GM21825 (cell line): ENCODE measurements around the gene MYO3B.
A peak's percentile ranks its signal among the peaks of the same experiment; 100 is the strongest.
"Not testable (repeated sequence)": the region's sequence is repeated elsewhere in the genome, so short reads cannot be mapped to it uniquely, and the experiment has no call there.

Experiments
- ATAC-seq: cut with Tn5 transposase; IDR thresholded peaks from one replicate; pipeline ENCODE4 v1.9.1; 2021; ENCODE audit warnings: mild to moderate bottlenecking, moderate library complexity; ENCODE audit not compliant: unreplicated experiment

Gene MYO3B

GRCh38 chr2:170674282-170674681 lies 496.3 kb downstream of the MYO3B start:
- not testable (repeated sequence) for ATAC-seq

- ATAC-seq = no peak
Observed at GRCh38 chr2:170675701-170676100, 497.8 kb downstream of the MYO3B start.

- ATAC-seq = no peak
Observed at GRCh38 chr2:170679607-170680079, 501.7 kb downstream of the MYO3B start.

- ATAC-seq = peak; percentile 80
Observed at GRCh38 chr2:170680172-170680941, 502.4 kb downstream of the MYO3B start.

GRCh38 chr2:170681311-170681710 lies 503.4 kb downstream of the MYO3B start:
- no peak for ATAC-seq

- ATAC-seq = no peak
Observed at GRCh38 chr2:170685591-170685990, 507.6 kb downstream of the MYO3B start.

- ATAC-seq = no peak
Observed at GRCh38 chr2:170689481-170689880, 511.5 kb downstream of the MYO3B start.

- ATAC-seq = no peak
Observed at GRCh38 chr2:170690640-170691039, 512.7 kb downstream of the MYO3B start.

GRCh38 chr2:170694316-170694715 lies 516.4 kb downstream of the MYO3B start:
- no peak for ATAC-seq

GRCh38 chr2:170695521-170696410 lies 517.8 kb downstream of the MYO3B start:
- no peak for ATAC-seq

GRCh38 chr2:170696948-170697347 lies 519.0 kb downstream of the MYO3B start:
- no peak for ATAC-seq

GRCh38 chr2:170701011-170701410 lies 523.1 kb downstream of the MYO3B start:
- no peak for ATAC-seq

- ATAC-seq = no peak
Observed at GRCh38 chr2:170703776-170704476, 526.0 kb downstream of the MYO3B start.
